Measurements from ENCODE around the gene CACNA2D3.
A peak's percentile ranks its signal among the peaks of the same experiment; 100 is the strongest.

Gene CACNA2D3

GRCh38 chr3:54353946-54354345 is 231.6 kb downstream of the CACNA2D3 start:
- Histone ChIP-seq H3K4me3 (ENCODE audit: low read depth, low read length) (no peak overlapping the region), H3K36me3 (ENCODE audit: control insufficient read depth, insufficient read depth, low read length) (no peaks in the 10 kb centered on the region), H3K9me3 (ENCODE audit: control insufficient read depth, low read length) (no peaks in the 10 kb centered on the region), H3K4me1 (peaks cover 51% of the 10 kb centered on the region), H3K27ac (peak overlapping the region; percentile 84), H2AFZ (peak overlapping the region; percentile 70), H3K27me3 (ENCODE audit: control insufficient read depth, insufficient read depth, low read length) (no peaks in the 10 kb centered on the region), H3K9ac (no peak overlapping the region), H3K4me2 (ENCODE audit: low read length) (no peak overlapping the region), H3K79me2 (no peaks in the 10 kb centered on the region)
- TF ChIP-seq, protein P1, sequence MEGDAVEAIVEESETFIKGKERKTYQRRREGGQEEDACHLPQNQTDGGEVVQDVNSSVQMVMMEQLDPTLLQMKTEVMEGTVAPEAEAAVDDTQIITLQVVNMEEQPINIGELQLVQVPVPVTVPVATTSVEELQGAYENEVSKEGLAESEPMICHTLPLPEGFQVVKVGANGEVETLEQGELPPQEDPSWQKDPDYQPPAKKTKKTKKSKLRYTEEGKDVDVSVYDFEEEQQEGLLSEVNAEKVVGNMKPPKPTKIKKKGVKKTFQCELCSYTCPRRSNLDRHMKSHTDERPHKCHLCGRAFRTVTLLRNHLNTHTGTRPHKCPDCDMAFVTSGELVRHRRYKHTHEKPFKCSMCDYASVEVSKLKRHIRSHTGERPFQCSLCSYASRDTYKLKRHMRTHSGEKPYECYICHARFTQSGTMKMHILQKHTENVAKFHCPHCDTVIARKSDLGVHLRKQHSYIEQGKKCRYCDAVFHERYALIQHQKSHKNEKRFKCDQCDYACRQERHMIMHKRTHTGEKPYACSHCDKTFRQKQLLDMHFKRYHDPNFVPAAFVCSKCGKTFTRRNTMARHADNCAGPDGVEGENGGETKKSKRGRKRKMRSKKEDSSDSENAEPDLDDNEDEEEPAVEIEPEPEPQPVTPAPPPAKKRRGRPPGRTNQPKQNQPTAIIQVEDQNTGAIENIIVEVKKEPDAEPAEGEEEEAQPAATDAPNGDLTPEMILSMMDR (IDR thresholded peaks at IDR 0.05): no peak

GRCh38 chr3:54355800-54356199 is 233.4 kb downstream of the CACNA2D3 start:
- peaks cover 57% of the 10 kb centered on the region for H3K4me1 ChIP-seq
- no peaks in the 10 kb centered on the region for H3K36me3 ChIP-seq (ENCODE audit: control insufficient read depth, insufficient read depth, low read length)
- H3K9ac ChIP-seq: no peak overlapping the region
- peak overlapping the region; percentile 84 for H3K27ac ChIP-seq
- no peaks in the 10 kb centered on the region for H3K79me2 ChIP-seq
- no peak overlapping the region for H3K4me3 ChIP-seq (ENCODE audit: low read depth, low read length)
- TF ChIP-seq, protein P1 (IDR thresholded peaks at IDR 0.05): no peak
- H3K4me2 ChIP-seq (ENCODE audit: low read length): no peak overlapping the region
- H2AFZ ChIP-seq: peak overlapping the region; percentile 17
- H3K27me3 ChIP-seq (ENCODE audit: control insufficient read depth, insufficient read depth, low read length): no peaks in the 10 kb centered on the region
- H3K9me3 ChIP-seq (ENCODE audit: control insufficient read depth, low read length): no peaks in the 10 kb centered on the region

DNA sequence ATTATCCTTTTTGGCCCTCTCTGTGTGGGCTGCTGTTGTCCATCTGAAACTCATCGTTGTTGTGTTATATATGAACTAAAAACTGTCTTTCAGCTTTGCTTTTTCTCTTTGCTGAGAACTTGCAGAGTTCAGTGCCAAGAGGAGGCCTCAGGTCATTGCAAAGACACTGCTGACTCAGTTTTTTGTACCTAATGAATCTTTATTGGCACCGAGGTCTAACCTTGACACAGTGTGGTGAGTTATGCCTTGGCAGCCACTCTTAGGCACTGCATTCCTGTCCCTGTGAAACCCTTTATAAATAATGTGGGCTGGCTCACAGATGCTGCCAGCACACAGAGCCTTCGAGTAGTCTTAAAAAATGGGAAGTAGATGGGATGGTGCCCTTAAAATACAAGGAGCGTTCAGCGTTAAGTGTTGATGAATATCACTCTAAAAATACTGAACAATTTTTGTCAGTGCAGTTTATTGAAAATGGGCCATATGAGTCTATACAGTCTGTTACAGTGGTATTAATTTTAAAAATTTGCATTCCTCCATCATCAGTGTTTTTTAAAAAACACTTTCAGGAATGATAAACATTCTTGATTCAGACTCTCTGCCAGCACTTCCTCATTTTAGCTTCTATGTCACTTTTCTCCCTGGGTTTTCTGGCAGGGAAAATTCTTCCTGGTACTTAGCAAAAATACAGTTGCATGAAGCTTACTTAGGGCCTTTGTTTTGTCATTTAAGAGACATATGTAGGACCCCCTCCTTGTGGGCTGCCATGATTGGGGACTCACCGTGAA is 234.1 kb downstream of the CACNA2D3 start:
- Histone ChIP-seq H3K4me3 (ENCODE audit: low read depth, low read length) (no peak overlapping the region), H3K27me3 (ENCODE audit: control insufficient read depth, insufficient read depth, low read length) (no peaks in the 10 kb centered on the region), H3K79me2 (no peaks in the 10 kb centered on the region), H3K9me3 (ENCODE audit: control insufficient read depth, low read length) (no peaks in the 10 kb centered on the region), H3K27ac (peak overlapping the region; percentile 84), H2AFZ (peak overlapping the region; percentile 58), H3K9ac (no peak overlapping the region), H3K4me2 (ENCODE audit: low read length) (peak overlapping the region; percentile 8), H3K36me3 (ENCODE audit: control insufficient read depth, insufficient read depth, low read length) (no peaks in the 10 kb centered on the region), H3K4me1 (peaks cover 57% of the 10 kb centered on the region)
- TF ChIP-seq, protein P1 (IDR thresholded peaks at IDR 0.05): no peak

GRCh38 chr3:54357301-54357700 is 234.9 kb downstream of the CACNA2D3 start:
- no peaks in the 10 kb centered on the region for H3K27me3 ChIP-seq (ENCODE audit: control insufficient read depth, insufficient read depth, low read length)
- H3K4me2 ChIP-seq (ENCODE audit: low read length): no peak overlapping the region
- H2AFZ ChIP-seq: no peak overlapping the region
- no peak overlapping the region for H3K9ac ChIP-seq
- H3K27ac ChIP-seq: peak overlapping the region; percentile 84
- peaks cover 57% of the 10 kb centered on the region for H3K4me1 ChIP-seq
- TF ChIP-seq, protein P1 (IDR thresholded peaks at IDR 0.05): no peak
- no peaks in the 10 kb centered on the region for H3K36me3 ChIP-seq (ENCODE audit: control insufficient read depth, insufficient read depth, low read length)
- no peaks in the 10 kb centered on the region for H3K9me3 ChIP-seq (ENCODE audit: control insufficient read depth, low read length)
- H3K79me2 ChIP-seq: no peaks in the 10 kb centered on the region
- H3K4me3 ChIP-seq (ENCODE audit: low read depth, low read length): no peak overlapping the region

DNA sequence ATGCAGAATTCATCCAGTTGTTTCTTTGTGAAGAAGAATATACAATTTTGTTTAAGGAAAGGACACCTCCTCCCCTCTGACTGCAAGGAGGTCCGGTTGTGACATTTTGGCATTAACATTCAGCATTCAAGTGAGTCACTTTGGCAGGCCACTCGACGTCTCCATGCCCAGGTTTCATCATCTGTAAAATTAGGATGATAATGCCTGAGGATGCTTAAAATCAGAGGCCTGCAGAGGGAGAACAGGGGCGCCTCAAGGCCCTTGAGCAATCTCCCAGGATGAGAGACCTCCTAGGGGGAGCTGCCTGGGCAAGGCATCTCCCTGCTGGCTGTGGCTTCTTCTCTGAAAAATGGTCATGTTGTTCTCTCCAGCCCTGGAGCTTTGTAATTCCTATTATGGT is 236.0 kb downstream of the CACNA2D3 start:
- H2AFZ ChIP-seq: peak overlapping the region; percentile 33
- TF ChIP-seq, protein P1 (IDR thresholded peaks at IDR 0.05): no peak
- H3K9me3 ChIP-seq (ENCODE audit: control insufficient read depth, low read length): no peaks in the 10 kb centered on the region
- no peaks in the 10 kb centered on the region for H3K36me3 ChIP-seq (ENCODE audit: control insufficient read depth, insufficient read depth, low read length)
- H3K9ac ChIP-seq: no peak overlapping the region
- H3K4me1 ChIP-seq: peaks cover 53% of the 10 kb centered on the region
- H3K79me2 ChIP-seq: no peaks in the 10 kb centered on the region
- no peaks in the 10 kb centered on the region for H3K27me3 ChIP-seq (ENCODE audit: control insufficient read depth, insufficient read depth, low read length)
- peak overlapping the region; percentile 84 for H3K27ac ChIP-seq
- no peak overlapping the region for H3K4me3 ChIP-seq (ENCODE audit: low read depth, low read length)
- no peak overlapping the region for H3K4me2 ChIP-seq (ENCODE audit: low read length)

All from parathyroid adenoma (tissue), 2 donors.